Stimulated activated CD8-positive, alpha-beta memory T cell treated with anti-CD3 and anti-CD28 coated beads, Interleukin-4, amount 100 ng/mL, for 48 hours (primary cell): ENCODE results near the gene GBE1.

ENCODE experiments used
- DNase-seq: peaks from one replicate; pipeline ENCODE4 v3.0.0-alpha.2; 2020

GBE1 gene

DNA sequence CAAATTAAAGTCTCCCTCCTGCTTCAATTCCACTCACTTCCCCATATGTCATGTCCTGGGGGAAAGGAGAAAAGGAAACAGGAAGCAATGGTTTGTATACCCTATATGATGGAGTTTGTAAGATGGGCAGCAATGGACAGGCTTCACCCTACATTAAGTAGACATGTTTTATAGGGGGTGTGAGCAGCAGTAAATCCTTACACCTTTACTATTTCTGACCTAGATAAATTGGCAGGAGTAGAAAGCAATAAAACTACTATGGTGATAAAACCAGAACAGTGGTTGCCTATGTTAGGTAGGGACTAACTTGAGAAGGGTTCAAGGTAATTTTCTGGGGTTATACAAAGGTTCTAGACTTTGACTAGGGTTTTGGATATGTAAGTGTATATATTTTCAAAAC is 301.7 kb downstream of the GBE1 start:
- DNase-seq: no peak

GRCh38 chr3:81452418-81452817 is 309.0 kb downstream of the GBE1 start:
- DNase-seq: no peak

GRCh38 chr3:81451611-81452010 is 309.8 kb downstream of the GBE1 start:
- DNase-seq: no peak

GRCh38 chr3:81451140-81451539 is 310.3 kb downstream of the GBE1 start:
- no peak for DNase-seq

GRCh38 chr3:81446806-81447205 is 314.6 kb downstream of the GBE1 start:
- no peak for DNase-seq

DNA sequence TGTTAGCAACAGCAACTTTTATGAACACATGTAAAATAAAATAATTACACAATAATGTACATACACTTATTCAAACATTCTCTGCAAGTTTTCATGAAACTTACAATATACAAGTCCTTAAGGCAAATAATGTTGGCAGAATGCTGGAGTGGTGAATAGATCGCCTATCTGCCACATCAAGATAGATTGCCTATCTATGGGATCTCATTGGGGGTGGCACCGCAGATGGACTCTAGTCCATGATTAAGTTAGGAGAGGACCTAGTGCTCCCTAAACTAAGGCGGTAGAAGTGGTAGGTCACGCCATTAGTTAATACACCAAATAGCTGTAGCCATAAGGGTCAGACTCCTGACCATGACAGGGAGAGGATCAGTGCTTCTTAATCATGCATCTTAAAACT is 315.7 kb downstream of the GBE1 start:
- DNase-seq: no peak

DNA sequence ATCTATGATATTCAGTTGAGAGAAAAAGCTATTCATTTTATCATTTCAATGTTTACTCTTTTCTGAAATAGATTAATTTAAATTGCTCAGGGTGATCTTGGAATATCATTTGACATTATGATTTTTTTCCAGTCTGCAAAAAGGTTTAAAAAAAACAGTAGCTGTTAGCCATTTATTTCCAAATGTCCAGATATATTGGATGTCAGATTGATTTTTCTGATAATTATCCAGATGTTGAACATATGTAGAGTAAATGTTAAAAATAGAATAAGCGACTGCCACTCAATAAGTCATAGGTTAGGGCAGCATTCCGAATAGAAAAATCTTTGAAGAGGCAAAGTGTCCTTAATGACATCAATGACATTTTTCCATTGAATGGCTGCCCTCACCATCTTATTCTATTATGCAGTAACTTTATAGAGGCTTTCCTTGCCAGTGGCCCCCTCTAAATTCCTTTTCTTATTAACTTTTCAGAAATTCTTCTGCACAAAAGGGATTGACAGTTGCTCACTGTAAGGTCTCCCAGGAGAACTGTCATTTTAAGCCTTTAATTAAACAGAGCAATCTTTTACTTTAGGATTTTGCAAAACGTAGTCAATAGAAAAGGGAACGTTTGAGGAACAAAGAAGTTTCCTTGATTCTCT is 316.5 kb downstream of the GBE1 start:
- DNase-seq: no peak

GRCh38 chr3:81443958-81444357 is 317.5 kb downstream of the GBE1 start:
- no peak for DNase-seq

DNA sequence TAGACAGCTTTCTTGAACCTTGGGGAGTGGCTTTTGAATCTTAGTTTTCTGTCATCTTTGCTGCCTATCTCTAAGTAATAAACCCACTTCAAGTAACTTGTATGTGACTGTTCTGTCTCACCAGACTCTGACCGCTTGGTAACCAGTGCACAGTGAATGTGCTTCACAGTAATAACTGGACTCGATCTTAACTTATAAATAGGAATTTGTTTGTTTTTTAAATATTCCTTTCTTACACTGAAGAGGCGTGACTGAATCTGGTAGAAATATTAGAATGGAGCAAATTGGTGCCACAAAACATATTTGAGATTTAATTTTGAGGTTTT is 318.0 kb downstream of the GBE1 start:
- no peak for DNase-seq

- no peak for DNase-seq
Observed at GRCh38 chr3:81442758-81443456, 318.5 kb downstream of the GBE1 start.

DNA sequence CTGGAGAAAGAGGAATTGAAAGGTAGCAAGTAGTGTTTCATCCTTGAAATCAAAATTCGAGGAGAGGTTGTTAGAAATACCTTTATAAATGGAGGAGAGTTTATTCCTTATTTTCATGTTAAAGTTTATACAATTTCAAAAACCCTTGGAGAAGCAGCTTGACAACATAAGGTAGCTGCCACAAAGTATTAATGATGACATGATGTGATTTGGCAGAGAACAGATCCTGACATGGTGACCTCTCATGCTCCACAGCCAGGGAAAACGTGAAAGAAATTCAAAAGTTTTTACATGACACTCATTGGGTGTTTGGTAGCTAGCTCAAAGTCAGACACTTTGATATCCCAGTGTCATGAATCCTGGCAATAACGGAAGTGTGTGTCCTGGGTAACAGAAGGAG is 320.8 kb downstream of the GBE1 start:
- DNase-seq: no peak
